ENCODE data around the gene GIMAP8.

GRCh38 chr7:150401424-150401790 is 49.0 kb upstream of the GIMAP8 start:
- no peak for TF ChIP-seq CTCF (IDR thresholded peaks at IDR 0.05)
- no peak for TF ChIP-seq ZFX (IDR thresholded peaks at IDR 0.05; ENCODE audit: borderline replicate concordance)

Measured in 22Rv1 (cell line).